Stimulated activated CD4-positive, alpha-beta T cell treated with anti-CD3 and anti-CD28 coated beads, Interleukin-15, amount 100 ng/mL, for 1 hour (primary cell): ENCODE data around the gene CPEB4.

Experiments used
- DNase-seq, 2 donors: peaks; one replicate each; pipeline ENCODE4 v3.0.0-alpha.2; 2020; ENCODE audit warnings: low read depth in 1 of 2, low spot score in 1 of 2

Gene CPEB4

GRCh38 chr5:173858670-173859407 is 29.3 kb upstream of the CPEB4 start:
- DNase-seq = no peak

GRCh38 chr5:173859408-173860159 is 28.6 kb upstream of the CPEB4 start:
- no peak for DNase-seq

- no peak for DNase-seq
Measured at GRCh38 chr5:173862047-173862477, 26.1 kb upstream of the CPEB4 start.

- DNase-seq = no peak
Measured at GRCh38 chr5:173863359-173863758, 24.8 kb upstream of the CPEB4 start.

- DNase-seq = no peak
Measured at GRCh38 chr5:173864126-173865050, 23.8 kb upstream of the CPEB4 start.

- DNase-seq = no peak
Measured at GRCh38 chr5:173866243-173866857, 21.8 kb upstream of the CPEB4 start.

- no peak for DNase-seq
Measured at GRCh38 chr5:173866858-173867679, 21.1 kb upstream of the CPEB4 start.

- no peak for DNase-seq
Measured at GRCh38 chr5:173868096-173868880, 19.9 kb upstream of the CPEB4 start.

- DNase-seq = no peak
Measured at GRCh38 chr5:173869316-173869715, 18.8 kb upstream of the CPEB4 start.

GRCh38 chr5:173872957-173873305 is 15.2 kb upstream of the CPEB4 start:
- no peak for DNase-seq

GRCh38 chr5:173873306-173873922 is 14.7 kb upstream of the CPEB4 start:
- no peak for DNase-seq

GRCh38 chr5:173875189-173875588 is 13.0 kb upstream of the CPEB4 start:
- no peak for DNase-seq

GRCh38 chr5:173878224-173878967 is 9.8 kb upstream of the CPEB4 start:
- no peak for DNase-seq

GRCh38 chr5:173880306-173880985 is 7.7 kb upstream of the CPEB4 start:
- DNase-seq = no peak

- no peak for DNase-seq
Measured at GRCh38 chr5:173881811-173882575, 6.2 kb upstream of the CPEB4 start.

- no peak for DNase-seq
Measured at GRCh38 chr5:173882632-173883031, 5.5 kb upstream of the CPEB4 start.

- DNase-seq = no peak
Measured at GRCh38 chr5:173883347-173883924, 4.7 kb upstream of the CPEB4 start.
